Measurements from ENCODE around the gene PTMA.
A peak's percentile ranks its signal among the peaks of the same experiment; 100 is the strongest.

Gene PTMA

DNA sequence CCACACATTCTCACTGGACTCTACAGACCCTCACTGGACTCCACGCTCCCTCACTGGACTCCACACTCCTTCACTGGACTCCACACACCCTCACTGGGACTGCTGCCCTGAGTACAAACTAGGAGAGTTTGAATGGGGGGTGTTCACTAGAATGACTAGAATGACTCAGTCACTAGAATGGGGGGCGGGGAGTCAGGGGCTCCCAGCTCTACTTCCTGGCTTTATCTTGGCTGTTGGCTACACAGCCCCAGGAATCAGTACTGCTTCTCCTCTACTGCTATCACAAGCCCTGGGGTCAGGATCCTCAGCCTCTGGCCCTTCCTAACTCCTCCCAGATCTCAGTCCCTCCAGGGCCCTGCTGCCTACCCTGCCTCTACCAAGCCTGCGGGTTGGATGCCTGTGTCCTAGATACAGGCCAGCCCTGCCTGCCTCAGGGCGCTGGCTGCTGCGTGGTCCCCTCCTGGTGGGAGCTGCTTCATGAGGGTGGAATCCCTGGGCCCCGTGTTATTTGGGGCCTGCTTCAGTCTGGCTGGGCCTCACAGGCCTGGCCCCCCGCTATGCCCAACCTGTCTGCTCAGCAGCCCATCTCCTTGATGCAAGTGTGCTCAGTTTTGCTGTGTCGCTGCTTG lies 7.8 kb downstream of the PTMA start:
- peak overlapping the region; percentile 91 for H3K27ac ChIP-seq (ENCODE audit: low read depth, low read length)
- peaks cover 46% of the 10 kb centered on the region for H3K36me3 ChIP-seq (ENCODE audit: control insufficient read depth, low read length)
- peaks cover 61% of the 10 kb centered on the region for H3F3A ChIP-seq (ENCODE audit: control insufficient read depth, insufficient read depth)
- H3K4me1 ChIP-seq (ENCODE audit: control insufficient read depth, low read length), result peaks cover 69% of the 10 kb centered on the region
- H4K20me1 ChIP-seq (ENCODE audit: control insufficient read depth, insufficient read depth, low read depth, low read length), result peaks cover 8% of the 10 kb centered on the region
- H3K79me2 ChIP-seq (ENCODE audit: control insufficient read depth, low read length), result peaks cover 23% of the 10 kb centered on the region
- no peak overlapping the region for H3K4me3 ChIP-seq (ENCODE audit: low read length)
- H3K27me3 ChIP-seq (ENCODE audit: control insufficient read depth, low read length), result no peaks in the 10 kb centered on the region
- 0 out of 2 replicates have a peak, but pooled peaks cover 5% of the 10 kb centered on the region for H3K9me3 ChIP-seq (ENCODE audit: control insufficient read depth, insufficient read depth, low read length)
- H3K4me2 ChIP-seq (ENCODE audit: low read length), result 0 out of 2 replicates have a peak overlapping the region, but pooled peaks have one; percentile 96
- TF ChIP-seq, protein P1, sequence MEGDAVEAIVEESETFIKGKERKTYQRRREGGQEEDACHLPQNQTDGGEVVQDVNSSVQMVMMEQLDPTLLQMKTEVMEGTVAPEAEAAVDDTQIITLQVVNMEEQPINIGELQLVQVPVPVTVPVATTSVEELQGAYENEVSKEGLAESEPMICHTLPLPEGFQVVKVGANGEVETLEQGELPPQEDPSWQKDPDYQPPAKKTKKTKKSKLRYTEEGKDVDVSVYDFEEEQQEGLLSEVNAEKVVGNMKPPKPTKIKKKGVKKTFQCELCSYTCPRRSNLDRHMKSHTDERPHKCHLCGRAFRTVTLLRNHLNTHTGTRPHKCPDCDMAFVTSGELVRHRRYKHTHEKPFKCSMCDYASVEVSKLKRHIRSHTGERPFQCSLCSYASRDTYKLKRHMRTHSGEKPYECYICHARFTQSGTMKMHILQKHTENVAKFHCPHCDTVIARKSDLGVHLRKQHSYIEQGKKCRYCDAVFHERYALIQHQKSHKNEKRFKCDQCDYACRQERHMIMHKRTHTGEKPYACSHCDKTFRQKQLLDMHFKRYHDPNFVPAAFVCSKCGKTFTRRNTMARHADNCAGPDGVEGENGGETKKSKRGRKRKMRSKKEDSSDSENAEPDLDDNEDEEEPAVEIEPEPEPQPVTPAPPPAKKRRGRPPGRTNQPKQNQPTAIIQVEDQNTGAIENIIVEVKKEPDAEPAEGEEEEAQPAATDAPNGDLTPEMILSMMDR (IDR thresholded peaks at IDR 0.05; ENCODE audit: low read depth, low read length, poor library complexity, severe bottlenecking), result no peak
- TF ChIP-seq EZH2phosphoT487 (IDR thresholded peaks at IDR 0.05; ENCODE audit: borderline replicate concordance, low read length), result no peak
- H3K9me2 ChIP-seq (replicated peaks; ENCODE audit: control insufficient read depth, low read length), result no peaks in the 10 kb centered on the region

DNA sequence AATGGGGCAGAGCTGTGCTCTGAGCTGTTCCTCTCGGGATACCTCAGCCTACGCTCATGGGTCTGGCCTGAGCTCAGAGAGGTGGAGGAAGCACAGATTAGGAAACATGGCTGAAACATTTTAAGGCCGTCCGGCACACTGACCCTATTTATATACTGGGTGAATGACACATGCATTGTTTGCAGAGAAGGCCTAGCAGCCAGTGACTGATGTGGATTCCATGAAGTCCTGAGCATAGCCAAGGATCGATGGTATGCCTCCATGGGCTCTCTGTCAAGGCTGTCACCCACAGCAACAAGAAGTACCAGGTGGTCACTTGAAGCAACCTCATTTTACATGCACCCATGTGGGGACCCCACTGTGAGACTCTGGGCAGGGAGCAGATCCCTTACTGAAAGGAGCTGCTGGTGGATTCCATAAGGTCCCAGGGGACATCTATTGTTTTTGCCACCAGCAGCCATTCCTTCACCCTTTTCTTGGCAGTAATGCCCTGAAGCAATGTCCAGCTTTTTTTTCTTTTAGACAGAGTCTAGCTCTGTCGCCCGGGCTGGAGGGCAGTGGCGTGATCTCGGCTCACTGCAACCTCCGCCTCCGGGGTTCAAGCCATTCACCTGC lies 8.4 kb downstream of the PTMA start:
- peaks cover 54% of the 10 kb centered on the region for H3F3A ChIP-seq (ENCODE audit: control insufficient read depth, insufficient read depth)
- H3K27ac ChIP-seq (ENCODE audit: low read depth, low read length), result peak overlapping the region; percentile 91
- H4K20me1 ChIP-seq (ENCODE audit: control insufficient read depth, insufficient read depth, low read depth, low read length), result peaks cover 2% of the 10 kb centered on the region; the same call in 1 of the 2 replicates
- no peaks in the 10 kb centered on the region for H3K27me3 ChIP-seq (ENCODE audit: control insufficient read depth, low read length)
- no peak overlapping the region; the same call in 1 of the 2 replicates for H3K4me3 ChIP-seq (ENCODE audit: low read length)
- H3K36me3 ChIP-seq (ENCODE audit: control insufficient read depth, low read length), result peaks cover 40% of the 10 kb centered on the region
- H3K4me2 ChIP-seq (ENCODE audit: low read length), result peak overlapping the region; percentile 96
- no peaks in the 10 kb centered on the region for H3K9me2 ChIP-seq (replicated peaks; ENCODE audit: control insufficient read depth, low read length)
- TF ChIP-seq EZH2phosphoT487 (IDR thresholded peaks at IDR 0.05; ENCODE audit: borderline replicate concordance, low read length), result no peak
- TF ChIP-seq, protein P1 (IDR thresholded peaks at IDR 0.05; ENCODE audit: low read depth, low read length, poor library complexity, severe bottlenecking), result no peak
- peaks cover 68% of the 10 kb centered on the region for H3K4me1 ChIP-seq (ENCODE audit: control insufficient read depth, low read length)
- peaks cover 16% of the 10 kb centered on the region for H3K79me2 ChIP-seq (ENCODE audit: control insufficient read depth, low read length)
- 0 out of 2 replicates have a peak, but pooled peaks cover 5% of the 10 kb centered on the region for H3K9me3 ChIP-seq (ENCODE audit: control insufficient read depth, insufficient read depth, low read length)

DNA sequence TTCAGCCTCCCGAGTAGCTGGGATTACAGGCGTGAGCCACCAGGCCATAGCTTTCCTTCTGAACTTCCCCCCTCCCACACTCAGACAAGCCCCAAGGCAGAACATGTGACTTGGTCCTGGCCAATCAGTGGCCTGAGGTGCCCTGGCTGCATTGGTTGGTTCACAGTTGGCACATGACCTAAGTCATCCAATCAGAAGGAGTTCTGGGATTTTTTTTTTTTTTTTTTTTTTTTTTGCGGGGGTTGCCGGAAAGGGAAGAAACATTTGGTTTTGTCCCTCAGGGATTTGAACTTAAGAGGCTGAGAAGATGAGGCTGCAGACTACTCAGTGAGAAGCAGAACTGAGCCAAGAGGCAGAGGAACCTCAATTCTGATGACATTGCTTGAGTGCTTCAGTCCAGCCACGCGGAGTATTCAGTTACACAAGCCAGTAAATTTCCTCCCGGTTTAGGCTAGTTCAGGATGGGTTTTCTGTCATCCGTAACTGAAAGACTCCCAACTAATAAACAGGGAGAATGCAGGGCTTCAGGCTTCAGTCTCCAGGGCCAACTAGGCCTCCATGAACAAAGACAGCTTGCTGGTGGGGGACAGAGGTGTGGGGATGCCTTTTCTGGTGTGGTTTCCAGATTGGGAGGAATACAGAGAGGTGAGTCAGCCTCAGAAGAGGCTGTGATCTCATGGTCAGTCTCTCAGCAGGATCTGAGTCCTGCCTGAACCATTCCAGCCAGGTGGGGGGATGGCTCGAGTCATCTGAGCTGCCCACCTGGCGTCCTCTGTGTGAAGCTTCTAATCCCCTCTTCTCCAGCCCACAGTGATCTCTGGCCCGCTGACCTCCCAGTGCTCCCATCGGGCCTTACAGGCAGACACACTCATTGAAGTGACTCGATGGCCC lies 9.2 kb downstream of the PTMA start:
- peak overlapping the region; percentile 96 for H3K4me2 ChIP-seq (ENCODE audit: low read length)
- no peak for TF ChIP-seq EZH2phosphoT487 (IDR thresholded peaks at IDR 0.05; ENCODE audit: borderline replicate concordance, low read length)
- TF ChIP-seq, protein P1 (IDR thresholded peaks at IDR 0.05; ENCODE audit: low read depth, low read length, poor library complexity, severe bottlenecking), result no peak
- no peaks in the 10 kb centered on the region for H4K20me1 ChIP-seq (ENCODE audit: control insufficient read depth, insufficient read depth, low read depth, low read length)
- H3F3A ChIP-seq (ENCODE audit: control insufficient read depth, insufficient read depth), result peaks cover 47% of the 10 kb centered on the region
- H3K27ac ChIP-seq (ENCODE audit: low read depth, low read length), result peak overlapping the region; percentile 91
- peaks cover 32% of the 10 kb centered on the region for H3K36me3 ChIP-seq (ENCODE audit: control insufficient read depth, low read length)
- peaks cover 9% of the 10 kb centered on the region for H3K79me2 ChIP-seq (ENCODE audit: control insufficient read depth, low read length)
- H3K4me3 ChIP-seq (ENCODE audit: low read length), result peak overlapping the region; percentile 82
- H3K9me2 ChIP-seq (replicated peaks; ENCODE audit: control insufficient read depth, low read length), result no peaks in the 10 kb centered on the region
- H3K9me3 ChIP-seq (ENCODE audit: control insufficient read depth, insufficient read depth, low read length), result 0 out of 2 replicates have a peak, but pooled peaks cover 5% of the 10 kb centered on the region
- no peaks in the 10 kb centered on the region for H3K27me3 ChIP-seq (ENCODE audit: control insufficient read depth, low read length)
- peaks cover 60% of the 10 kb centered on the region for H3K4me1 ChIP-seq (ENCODE audit: control insufficient read depth, low read length)

Measured in DOHH2 (cell line).